Activated gamma-delta T cell treated with anti-CD3 and anti-CD28 coated beads, Interleukin-2, amount 50 U/mL, for 16 hours (primary cell): ENCODE data around the gene TESK2.
A peak's percentile ranks its signal among the peaks of the same experiment; 100 is the strongest.
"Not testable (repeated sequence)": the region's sequence is repeated elsewhere in the genome, so short reads cannot be mapped to it uniquely, and the experiment has no call there.

Source experiments
- DNase-seq: peaks from one replicate; pipeline ENCODE4 v3.0.0-alpha.2; 2020; ENCODE audit warnings: low read depth

Gene TESK2

DNA sequence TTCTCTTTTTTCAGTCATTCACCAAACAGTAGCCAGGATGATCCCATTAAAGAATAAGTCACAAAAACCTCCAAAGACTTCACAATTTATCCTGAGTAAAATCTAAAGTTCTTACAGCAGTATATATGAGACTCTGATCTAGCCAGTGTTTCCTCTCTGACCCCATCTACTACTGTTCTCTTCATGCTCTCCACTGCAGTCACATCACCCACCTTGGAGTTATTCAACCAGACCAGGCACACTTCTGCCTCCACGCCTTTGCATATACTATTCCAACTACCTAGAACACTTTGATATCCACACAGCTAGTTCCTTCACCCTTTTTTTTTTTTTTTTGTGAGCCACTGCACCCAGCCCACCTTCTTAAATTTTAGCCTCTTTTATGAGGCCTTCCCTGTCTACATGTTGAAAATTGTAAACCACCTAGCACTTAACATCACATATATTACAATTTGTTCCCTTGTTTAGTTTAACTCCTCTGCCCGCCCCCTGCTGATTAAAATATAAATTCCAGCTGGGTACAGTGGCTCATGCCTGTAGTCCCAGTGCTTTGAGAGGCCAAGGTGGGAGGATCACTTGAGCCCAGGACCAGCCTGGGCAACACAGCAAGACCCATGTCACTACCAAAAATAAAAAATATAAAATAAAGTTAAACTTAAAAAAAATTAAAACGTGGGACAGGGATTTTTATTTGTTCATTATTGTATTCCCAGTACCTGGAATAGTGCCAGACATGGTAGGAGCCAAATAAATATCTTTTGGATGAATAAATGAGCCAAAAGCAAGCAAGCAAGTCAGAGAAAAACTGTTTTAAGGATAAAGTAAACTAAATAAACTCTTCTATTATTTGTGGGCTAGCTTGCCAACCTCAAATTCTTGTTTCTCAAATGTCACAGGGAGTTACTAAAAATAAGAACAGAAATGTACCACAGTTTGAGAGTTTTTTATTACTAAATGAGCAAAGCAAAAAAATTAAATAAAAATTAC is 115.6 kb downstream of the TESK2 start:
- DNase-seq: no peak

GRCh38 chr1:45373573-45373972 is 117.4 kb downstream of the TESK2 start:
- DNase-seq: no peak

GRCh38 chr1:45370575-45370974 is 120.4 kb downstream of the TESK2 start:
- DNase-seq: no peak

DNA sequence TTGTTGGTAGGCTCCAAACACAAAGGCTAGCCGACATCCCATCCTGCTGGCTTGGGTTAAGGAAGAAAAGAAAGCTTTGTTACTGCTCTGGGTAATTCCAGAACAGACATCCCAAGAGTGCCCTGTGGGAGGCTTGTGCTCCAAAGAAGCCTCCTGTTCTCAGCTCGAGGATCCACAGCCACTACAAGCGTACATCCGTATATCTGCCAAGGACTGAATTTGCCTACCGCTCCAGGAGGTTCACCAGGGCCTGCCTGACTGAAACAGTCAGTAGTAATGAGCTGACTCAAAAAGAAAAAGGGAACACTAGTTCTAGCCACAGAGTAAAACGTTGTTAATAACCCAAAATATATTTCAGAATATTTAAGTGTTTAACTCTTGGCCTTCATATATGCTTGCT is 125.9 kb downstream of the TESK2 start:
- no peak for DNase-seq

DNA sequence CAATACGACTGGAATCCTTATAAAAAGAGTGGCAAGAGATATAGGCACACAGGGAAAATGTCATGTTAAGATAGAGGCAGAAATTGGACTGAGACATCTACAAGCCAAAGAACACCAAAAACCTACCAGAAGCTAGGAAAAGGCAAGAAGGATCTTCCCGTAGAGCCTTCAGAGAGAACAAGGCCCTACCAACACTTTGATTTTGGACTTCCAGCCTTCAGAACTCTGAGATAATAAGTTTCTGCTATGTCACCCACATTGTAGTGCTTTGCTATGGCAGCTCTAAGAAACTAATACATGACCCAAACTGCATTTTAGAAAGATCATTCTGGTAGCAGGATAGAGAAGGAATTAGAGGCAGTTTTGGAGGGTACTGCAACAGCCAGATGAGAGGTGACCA is 126.7 kb downstream of the TESK2 start:
- DNase-seq: no peak

GRCh38 chr1:45360981-45361380 is 130.0 kb downstream of the TESK2 start:
- DNase-seq: not testable (repeated sequence)

GRCh38 chr1:45359882-45360513 is 131.0 kb downstream of the TESK2 start:
- DNase-seq: peak; percentile 29

GRCh38 chr1:45356186-45356585 is 134.8 kb downstream of the TESK2 start:
- DNase-seq: no peak

DNA sequence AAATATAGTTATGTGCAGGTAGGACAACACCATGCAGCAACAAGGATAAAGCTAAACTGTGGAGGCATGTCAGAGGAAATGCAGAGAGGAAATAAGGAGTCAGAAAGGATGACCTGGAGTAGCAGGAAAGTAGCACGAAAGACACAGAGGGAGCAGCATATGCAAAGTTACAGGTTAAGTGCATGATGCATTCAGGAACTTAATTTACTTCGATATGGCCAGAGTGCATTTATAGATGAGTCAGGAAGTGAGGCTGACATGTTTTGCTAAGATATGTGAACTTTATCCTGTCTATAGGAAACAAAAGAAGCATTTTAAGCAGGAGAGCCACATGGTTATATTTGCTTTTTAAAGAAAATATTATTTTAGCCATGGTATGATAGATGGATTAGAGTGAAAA is 135.3 kb downstream of the TESK2 start:
- no peak for DNase-seq

DNA sequence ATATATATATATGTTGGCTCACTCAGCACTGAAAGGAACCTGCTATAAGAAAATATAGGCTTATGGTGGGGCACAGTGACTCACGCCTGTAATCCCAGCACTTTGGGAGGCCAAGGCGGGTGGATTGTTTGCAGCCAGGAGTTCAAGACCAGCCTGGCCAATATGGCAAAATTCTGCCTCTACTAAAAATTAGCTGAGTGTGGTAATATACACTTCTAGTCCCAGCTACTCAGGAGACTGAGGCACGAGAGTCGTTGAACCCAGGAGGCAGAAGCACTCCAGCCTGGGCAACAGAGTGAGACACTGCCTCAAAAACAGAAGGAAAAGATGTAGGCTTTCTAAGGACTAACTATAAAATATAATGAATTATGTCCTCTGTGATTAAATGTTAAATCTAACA is 136.1 kb downstream of the TESK2 start:
- no peak for DNase-seq

- DNase-seq: no peak
Observed at GRCh38 chr1:45353685-45354084, 137.3 kb downstream of the TESK2 start.

DNA sequence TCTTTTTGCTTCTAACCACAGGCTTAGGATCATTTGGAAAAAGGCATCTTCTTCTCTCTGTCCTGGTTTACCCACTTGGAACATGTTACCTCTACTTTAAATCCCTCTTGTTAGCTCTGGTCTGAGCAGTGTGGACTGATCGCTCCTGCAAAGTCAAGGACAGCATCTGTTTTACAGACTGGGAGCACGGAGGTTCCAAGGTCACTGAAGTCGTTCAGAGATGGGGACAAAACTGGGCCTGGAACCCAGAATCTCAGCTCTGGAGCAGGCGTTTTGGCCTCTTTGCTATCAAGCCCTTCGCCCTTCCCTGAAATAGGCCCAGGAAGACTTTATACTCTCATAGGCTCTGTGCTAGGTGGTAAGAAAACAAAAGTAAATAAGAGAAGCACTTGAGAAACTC is 139.5 kb downstream of the TESK2 start:
- DNase-seq: no peak

GRCh38 chr1:45348966-45349677 is 141.8 kb downstream of the TESK2 start:
- DNase-seq: no peak

GRCh38 chr1:45348609-45348965 is 142.4 kb downstream of the TESK2 start:
- DNase-seq: no peak

- no peak for DNase-seq
Observed at GRCh38 chr1:45348020-45348419, 142.9 kb downstream of the TESK2 start.

GRCh38 chr1:45346473-45346872 is 144.5 kb downstream of the TESK2 start:
- no peak for DNase-seq

- no peak for DNase-seq
Observed at GRCh38 chr1:45345014-45345413, 145.9 kb downstream of the TESK2 start.

GRCh38 chr1:45344499-45344898 is 146.5 kb downstream of the TESK2 start:
- DNase-seq: no peak

DNA sequence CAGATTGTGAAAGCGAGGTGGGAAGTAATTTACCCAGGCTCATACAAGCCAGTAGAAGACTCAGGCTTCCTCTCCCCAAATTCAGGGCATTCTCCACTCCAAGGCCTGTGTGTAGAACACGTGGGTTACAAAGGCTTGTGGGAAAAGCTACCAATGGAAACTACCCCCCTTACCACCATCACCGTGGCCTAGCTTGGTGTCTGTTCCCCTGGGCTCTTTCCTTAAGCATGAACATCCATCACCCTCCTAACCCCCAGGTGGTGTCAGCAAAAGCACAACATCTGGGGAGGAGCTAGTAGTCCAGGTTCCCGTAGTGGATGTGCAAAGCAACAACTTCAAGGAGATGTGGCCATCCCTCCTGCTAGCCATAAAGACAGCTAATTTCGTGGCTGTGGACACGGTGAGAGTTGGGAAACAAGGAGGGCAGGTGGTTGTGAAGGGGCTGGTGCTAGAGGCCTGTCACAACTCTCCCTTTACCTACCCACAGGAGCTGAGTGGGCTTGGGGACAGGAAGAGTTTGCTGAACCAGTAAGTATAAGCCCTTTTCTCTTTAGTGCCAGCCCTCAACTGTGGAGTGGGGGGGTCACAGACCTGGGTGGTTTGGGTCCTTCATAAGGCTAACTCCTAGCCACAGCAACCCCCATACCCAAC is 150.0 kb downstream of the TESK2 start:
- DNase-seq: no peak

DNA sequence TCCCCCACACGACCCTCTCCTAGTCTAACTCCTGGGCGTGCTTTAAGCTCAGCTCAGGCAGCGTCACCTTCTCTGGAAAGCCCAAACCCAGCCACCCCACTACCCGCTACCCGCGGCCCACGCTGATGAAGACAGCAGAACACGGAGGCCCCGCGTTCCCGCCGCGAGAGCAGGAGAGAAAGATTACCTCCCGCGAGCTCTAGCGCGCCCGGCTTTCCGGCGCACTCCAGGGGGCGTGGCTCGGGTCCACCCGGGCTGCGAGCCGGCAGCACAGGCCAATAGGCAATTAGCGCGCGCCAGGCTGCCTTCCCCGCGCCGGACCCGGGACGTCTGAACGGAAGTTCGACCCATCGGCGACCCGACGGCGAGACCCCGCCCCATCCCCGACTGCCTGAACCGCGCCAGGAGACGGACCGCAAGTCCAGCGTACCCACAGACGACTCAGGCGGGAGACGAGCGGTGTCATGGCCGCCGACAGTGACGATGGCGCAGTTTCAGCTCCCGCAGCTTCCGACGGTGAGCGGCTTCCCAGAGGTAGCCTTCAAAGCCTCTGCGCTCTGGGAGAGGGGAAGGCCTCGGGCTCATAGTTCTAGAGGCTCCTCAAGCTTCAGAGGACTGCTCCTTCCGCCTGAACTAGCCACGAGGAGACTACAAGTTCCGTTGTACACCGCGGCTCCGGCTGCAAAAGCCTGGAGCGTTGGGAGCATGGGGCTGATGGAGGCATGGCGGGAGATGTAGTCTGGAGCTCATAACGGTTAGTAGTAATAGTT is 151.0 kb downstream of the TESK2 start, which contains the start of the genes MUTYH and TOE1:
MUTYH (minus strand) TSS at position 652 of the 770 bp plus-strand sequence. CDS start 5,935 bp downstream, outside the sequence.
TOE1 (plus strand) TSS at position 382 of the 770 bp plus-strand sequence; CDS start at position 465, 83 bp downstream.
- DNase-seq: peak; percentile 82

DNA sequence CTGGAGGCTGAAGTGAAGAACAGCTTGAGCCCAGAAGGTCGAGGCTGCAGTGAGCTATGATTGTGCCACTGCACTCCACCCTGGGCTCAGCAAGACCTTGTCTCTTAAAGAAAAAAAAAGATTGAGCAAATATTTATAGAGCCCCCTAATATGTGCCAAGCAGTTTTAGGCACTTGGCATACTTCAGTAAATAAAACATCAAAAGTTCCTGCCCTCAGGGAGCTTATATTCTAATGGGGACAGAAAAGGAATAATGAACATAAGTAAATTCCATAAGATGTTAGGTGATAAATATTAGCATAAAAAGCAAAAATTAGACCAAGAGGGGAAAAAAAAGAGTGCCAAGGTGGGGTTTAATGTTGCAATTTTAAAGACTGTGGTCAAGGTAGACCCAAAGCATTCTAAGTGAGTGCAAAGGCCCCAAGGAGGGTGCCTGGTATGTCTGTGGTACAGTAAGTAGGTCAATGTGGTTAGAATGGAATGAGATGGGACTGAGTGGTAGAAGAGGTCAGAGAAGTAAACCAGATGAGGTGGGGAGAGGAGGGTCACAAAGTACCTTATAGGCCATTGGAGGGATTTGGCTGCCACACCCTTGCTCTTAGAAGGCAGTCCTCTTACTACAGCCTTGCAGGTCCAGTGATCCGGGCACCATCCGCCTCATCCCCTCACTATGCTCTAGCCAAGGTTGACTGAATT is 153.2 kb downstream of the TESK2 start:
- no peak for DNase-seq
